UCSD-AML1 (cell line): Measurements from ENCODE around the gene SYP.
"Not testable (repeated sequence)": the region's sequence is repeated elsewhere in the genome, so short reads cannot be mapped to it uniquely, and the experiment has no call there.

Experiments used
- DNase-seq: peaks from one replicate; lab custom pipeline; 2025; ENCODE audit not compliant: unreplicated experiment; lab: John Stamatoyannopoulos, UW

The SYP gene

GRCh38 chrX:49143154-49143553 is 56.8 kb downstream of the SYP start:
- not testable (repeated sequence) for DNase-seq

GRCh38 chrX:49142264-49142663 is 57.7 kb downstream of the SYP start:
- not testable (repeated sequence) for DNase-seq

- DNase-seq, result no peak
Measured at GRCh38 chrX:49139713-49140112, 60.3 kb downstream of the SYP start.
